ENCODE measurements around the gene EPHA1. TPM values are rescaled to one million over a fixed set of nuclear protein-coding genes. Genes with fewer than 3 reads are reported as not detected.
"Not testable (repeated sequence)": the region's sequence is repeated elsewhere in the genome, so short reads cannot be mapped to it uniquely, and the experiment has no call there.

Gene EPHA1
- total RNA-seq, 2 donors from 2014 or later = 0.65 to 1.8 TPM

GRCh38 chr7:143392427-143392826, 16.2 kb downstream of the EPHA1 start:
- H3K36me3 Mint-ChIP-seq (ENCODE audit: low read depth) = peaks cover 56% of the 10 kb centered on the region
- H3K4me1 Mint-ChIP-seq; H3K27me3 Mint-ChIP-seq; H3K4me3 Mint-ChIP-seq; ATAC-seq (replicated peaks); H3K9me3 Mint-ChIP-seq: not testable (repeated sequence)
- H3K27ac Mint-ChIP-seq = peak overlapping the region; percentile 22

DNA sequence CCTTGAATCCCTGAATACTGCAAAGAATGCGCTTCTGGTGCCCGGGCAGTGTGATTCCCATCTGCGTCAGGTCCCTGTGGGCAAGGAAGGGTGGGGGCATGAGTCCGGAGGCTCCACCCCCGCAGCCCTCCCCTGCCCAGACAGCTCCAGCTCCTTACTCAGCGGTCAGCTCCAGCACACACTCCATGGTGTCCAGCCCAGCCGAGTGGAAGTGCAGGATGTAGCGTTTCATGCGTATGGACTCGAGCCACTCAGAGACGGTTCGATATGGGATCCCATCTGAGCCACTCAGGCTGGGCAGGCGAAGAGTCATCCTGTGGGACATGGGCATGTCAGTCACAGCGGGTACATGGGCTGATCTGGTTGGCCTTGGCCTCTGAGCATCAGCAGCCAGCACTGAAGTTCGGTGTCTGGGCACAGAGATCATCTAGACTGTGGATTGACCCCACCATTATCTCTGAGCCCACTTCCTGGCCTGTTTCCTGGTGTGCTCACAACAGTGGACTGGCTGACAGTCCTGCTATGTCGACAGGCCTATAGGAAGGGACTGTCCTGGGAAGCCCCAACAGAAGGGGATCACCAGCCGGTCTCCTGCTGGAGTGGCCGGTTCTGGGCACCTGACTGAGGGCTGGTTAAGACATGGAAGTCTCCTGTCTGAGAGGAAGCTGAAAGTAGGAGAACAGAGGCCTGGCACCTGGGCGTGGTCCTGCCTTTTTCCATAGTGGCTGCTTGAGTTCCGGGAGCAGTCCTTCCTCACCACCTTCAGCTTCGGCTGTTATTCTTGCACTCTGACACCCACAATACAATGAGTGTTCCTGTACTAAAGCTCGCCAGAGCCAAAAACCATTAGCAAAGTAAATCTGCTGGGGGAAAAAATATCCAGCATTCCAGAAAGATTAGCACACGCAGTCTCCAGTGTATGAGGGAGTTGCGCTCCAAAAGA, 16.9 kb downstream of the EPHA1 start:
- peak overlapping the region; percentile 22 for H3K27ac Mint-ChIP-seq

GRCh38 chr7:143390773-143391317, 17.8 kb downstream of the EPHA1 start:
- Mint-ChIP-seq H3K4me3 (no peak overlapping the region), H3K36me3 (ENCODE audit: low read depth) (peaks cover 56% of the 10 kb centered on the region), H3K4me1 (peaks cover 8% of the 10 kb centered on the region), H3K27ac (no peak overlapping the region), H3K27me3 (no peaks in the 10 kb centered on the region), H3K9me3 (no peaks in the 10 kb centered on the region)
- no peak for ATAC-seq (replicated peaks)

More for the DNA sequence above, 16.9 kb downstream of the EPHA1 start:
- H3K27me3 Mint-ChIP-seq = no peaks in the 10 kb centered on the region
- peaks cover 8% of the 10 kb centered on the region for H3K4me1 Mint-ChIP-seq
- H3K9me3 Mint-ChIP-seq = no peaks in the 10 kb centered on the region
- H3K4me3 Mint-ChIP-seq = no peak overlapping the region
- peaks cover 56% of the 10 kb centered on the region for H3K36me3 Mint-ChIP-seq (ENCODE audit: low read depth)
- ATAC-seq (replicated peaks) = no peak

- Mint-ChIP-seq H3K27me3 (no peaks in the 10 kb centered on the region), H3K4me1 (peaks cover 7% of the 10 kb centered on the region), H3K9me3 (no peaks in the 10 kb centered on the region), H3K4me3 (no peak overlapping the region), H3K27ac (peak overlapping the region; percentile 16), H3K36me3 (ENCODE audit: low read depth) (peaks cover 54% of the 10 kb centered on the region)
- ATAC-seq (replicated peaks) = no peak
Measured at GRCh38 chr7:143390104-143390772, 18.4 kb downstream of the EPHA1 start.

DNA sequence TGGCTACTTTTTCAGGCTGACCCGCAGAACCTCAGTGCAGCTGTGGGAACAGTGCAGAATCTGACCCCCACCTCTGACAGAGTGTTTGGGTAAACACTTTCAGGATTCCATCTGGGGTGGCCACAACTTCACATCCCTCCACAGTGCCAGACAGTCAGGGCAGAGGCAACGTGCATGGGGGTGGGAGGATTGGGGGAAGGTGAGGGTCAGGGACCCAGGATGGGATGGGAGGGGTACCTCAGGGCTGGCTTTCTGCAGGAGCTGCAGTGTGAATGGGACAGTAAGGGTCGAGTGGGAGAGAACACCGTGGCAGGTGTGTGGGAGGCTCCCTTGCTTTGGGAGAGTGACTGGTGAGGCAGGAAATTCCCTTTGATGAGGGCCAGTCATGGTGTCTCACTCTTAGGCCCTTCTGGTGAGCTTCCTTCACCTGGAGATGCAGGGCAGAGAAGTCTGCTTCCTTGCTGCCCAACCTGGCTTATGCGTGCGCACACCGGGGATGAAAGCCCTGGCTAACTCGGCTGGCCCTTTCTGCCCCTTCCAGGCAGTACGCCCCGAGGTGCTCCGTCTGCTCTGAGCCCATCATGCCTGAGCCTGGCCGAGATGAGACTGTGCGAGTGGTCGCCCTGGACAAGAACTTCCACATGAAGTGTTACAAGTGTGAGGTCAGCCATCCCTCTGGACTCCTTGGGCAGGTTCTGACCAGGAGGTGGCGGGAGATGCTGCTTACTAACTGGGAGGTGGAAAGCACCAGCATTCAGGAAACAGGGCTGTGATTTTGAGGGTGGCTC, 19.1 kb downstream of the EPHA1 start:
- H3K36me3 Mint-ChIP-seq (ENCODE audit: low read depth) = peaks cover 50% of the 10 kb centered on the region
- no peaks in the 10 kb centered on the region for H3K9me3 Mint-ChIP-seq
- peaks cover 3% of the 10 kb centered on the region for H3K4me1 Mint-ChIP-seq
- peak overlapping the region; percentile 16 for H3K27ac Mint-ChIP-seq
- no peak for ATAC-seq (replicated peaks)
- no peak overlapping the region for H3K4me3 Mint-ChIP-seq
- no peaks in the 10 kb centered on the region for H3K27me3 Mint-ChIP-seq

DNA sequence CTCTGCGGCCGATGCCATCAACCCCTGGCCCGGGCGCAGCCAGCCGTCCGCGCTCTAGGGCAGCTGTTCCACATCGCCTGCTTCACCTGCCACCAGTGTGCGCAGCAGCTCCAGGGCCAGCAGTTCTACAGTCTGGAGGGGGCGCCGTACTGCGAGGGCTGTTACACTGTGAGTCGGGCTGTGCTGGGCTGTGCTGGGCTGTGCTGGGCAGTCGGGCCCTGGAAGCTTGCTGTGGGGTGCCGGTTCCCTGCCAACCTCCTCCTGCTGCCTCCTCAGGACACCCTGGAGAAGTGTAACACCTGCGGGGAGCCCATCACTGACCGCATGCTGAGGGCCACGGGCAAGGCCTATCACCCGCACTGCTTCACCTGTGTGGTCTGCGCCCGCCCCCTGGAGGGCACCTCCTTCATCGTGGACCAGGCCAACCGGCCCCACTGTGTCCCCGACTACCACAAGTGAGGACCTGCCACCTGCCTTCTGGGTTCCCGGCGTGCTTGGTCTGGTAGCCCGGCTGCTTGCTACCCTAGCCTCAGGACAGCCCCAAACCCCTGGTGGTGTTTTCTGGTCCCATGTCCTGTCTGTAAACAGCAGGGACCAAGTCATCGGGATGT, 20.1 kb downstream of the EPHA1 start:
- Mint-ChIP-seq H3K27me3 (no peaks in the 10 kb centered on the region), H3K4me1 (peaks cover 3% of the 10 kb centered on the region), H3K36me3 (ENCODE audit: low read depth) (peaks cover 50% of the 10 kb centered on the region), H3K4me3 (no peak overlapping the region), H3K27ac (no peak overlapping the region), H3K9me3 (no peaks in the 10 kb centered on the region)
- ATAC-seq (replicated peaks) = no peak

- Mint-ChIP-seq H3K27me3 (no peaks in the 10 kb centered on the region), H3K4me1 (peaks cover 3% of the 10 kb centered on the region), H3K4me3 (no peak overlapping the region), H3K9me3 (no peaks in the 10 kb centered on the region), H3K27ac (no peak overlapping the region), H3K36me3 (ENCODE audit: low read depth) (peaks cover 53% of the 10 kb centered on the region)
- ATAC-seq (replicated peaks) = no peak
Measured at GRCh38 chr7:143388051-143388450, 20.6 kb downstream of the EPHA1 start.

DNA sequence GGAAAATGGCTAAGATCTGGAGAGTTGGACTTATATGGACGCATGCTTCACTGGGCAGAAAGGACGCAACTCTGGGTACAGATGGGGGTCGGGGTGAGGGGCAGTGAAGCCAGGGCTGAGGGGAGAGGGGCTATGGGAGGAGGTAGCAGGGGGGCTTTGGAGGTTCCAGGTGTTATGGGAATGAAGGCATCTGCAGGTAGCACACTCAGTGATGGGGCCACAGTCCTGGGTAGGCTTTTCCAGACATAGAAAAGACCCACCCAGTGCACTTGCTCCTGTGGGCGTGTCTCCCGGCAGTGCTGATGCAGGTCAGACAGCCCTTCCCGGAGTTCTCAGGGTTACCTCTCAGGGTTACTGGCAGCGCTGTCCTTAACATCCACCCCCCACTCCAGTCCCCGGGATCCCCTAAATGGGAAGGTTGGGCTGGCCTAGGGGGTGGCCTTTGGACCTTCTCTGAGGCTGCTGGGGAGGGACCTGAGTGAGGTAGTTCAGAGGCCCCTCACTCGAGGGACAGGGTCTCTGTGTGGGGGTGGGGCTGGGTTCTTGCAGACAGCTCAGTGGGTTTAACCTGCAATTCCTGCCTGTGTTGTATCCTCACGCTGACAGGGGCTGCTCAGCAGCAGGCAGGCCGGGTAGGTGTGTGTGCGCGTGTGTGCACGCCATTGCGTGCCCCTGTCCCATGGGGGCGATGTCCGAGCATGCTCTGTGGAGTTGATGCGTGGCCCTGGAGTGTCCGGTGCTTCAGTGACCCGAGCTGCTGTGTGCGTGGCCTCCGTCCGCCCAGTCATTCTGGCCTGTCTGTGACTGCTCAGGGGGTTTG, 21.3 kb downstream of the EPHA1 start:
- no peak overlapping the region for H3K27ac Mint-ChIP-seq

DNA sequence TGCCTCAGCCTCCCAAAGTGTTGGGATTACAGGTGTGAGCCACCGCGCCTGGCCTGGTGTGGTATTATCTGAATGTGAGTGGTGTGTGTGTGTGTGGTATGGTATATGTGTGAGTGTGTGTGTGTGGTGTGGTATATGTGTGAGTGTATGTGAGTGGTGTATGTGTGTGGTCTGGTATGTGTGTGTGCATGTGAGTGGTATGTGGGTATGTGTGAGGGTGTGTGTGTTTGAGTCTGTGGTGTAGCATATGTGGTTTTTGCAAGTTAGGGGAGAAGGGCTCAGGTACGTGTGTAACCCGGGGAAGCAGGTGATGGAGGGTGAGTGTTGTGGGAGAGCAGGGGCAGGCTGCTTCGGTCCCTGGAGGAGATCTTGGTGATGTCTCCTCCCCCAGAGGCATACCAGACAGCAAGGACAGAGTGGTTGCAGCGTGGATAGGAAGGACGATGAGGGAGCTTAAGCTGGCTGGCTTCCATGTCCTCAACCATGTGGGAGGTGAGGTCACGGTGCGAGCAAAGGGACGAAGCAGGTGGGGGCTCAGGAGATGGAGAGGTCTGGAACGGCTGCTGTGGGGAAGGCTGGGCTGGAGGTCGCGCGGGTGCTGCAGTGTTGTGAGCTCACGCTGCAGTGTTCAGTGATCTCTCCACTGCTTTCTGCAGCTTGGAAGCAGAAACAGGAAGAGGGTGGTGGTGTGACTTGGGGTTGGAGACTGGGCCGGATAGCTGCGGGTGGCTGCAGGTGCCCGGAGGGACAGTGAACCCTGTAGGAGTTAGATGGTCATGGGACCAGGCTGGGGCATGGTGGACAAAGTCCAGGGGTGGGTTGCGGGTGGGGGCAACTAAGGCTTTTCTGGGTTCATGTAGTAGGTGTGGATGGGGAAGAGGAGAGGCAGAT, 22.5 kb downstream of the EPHA1 start:
- no peaks in the 10 kb centered on the region for H3K9me3 Mint-ChIP-seq
- ATAC-seq (replicated peaks) = peak; percentile 40
- H3K36me3 Mint-ChIP-seq (ENCODE audit: low read depth) = peaks cover 45% of the 10 kb centered on the region
- peaks cover 3% of the 10 kb centered on the region for H3K4me1 Mint-ChIP-seq
- H3K4me3 Mint-ChIP-seq = no peak overlapping the region
- H3K27ac Mint-ChIP-seq = no peak overlapping the region
- H3K27me3 Mint-ChIP-seq = no peaks in the 10 kb centered on the region

More for the DNA sequence above, 21.3 kb downstream of the EPHA1 start:
- ATAC-seq (replicated peaks) = no peak
- Mint-ChIP-seq H3K4me3 (no peak overlapping the region), H3K4me1 (peaks cover 3% of the 10 kb centered on the region), H3K9me3 (no peaks in the 10 kb centered on the region), H3K36me3 (ENCODE audit: low read depth) (peaks cover 53% of the 10 kb centered on the region), H3K27me3 (no peaks in the 10 kb centered on the region)

- Mint-ChIP-seq H3K4me3 (no peak overlapping the region), H3K27me3 (no peaks in the 10 kb centered on the region), H3K36me3 (ENCODE audit: low read depth) (peaks cover 35% of the 10 kb centered on the region), H3K9me3 (no peaks in the 10 kb centered on the region), H3K4me1 (peaks cover 2% of the 10 kb centered on the region), H3K27ac (no peak overlapping the region)
- no peak for ATAC-seq (replicated peaks)
Measured at GRCh38 chr7:143384661-143385631, 23.7 kb downstream of the EPHA1 start.

GRCh38 chr7:143384148-143384547, 24.5 kb downstream of the EPHA1 start:
- Mint-ChIP-seq H3K27me3 (no peaks in the 10 kb centered on the region), H3K4me3 (no peak overlapping the region), H3K27ac (no peak overlapping the region), H3K4me1 (peaks cover 3% of the 10 kb centered on the region), H3K36me3 (ENCODE audit: low read depth) (peaks cover 35% of the 10 kb centered on the region), H3K9me3 (no peaks in the 10 kb centered on the region)
- ATAC-seq (replicated peaks) = no peak

GRCh38 chr7:143383642-143383957, 25.1 kb downstream of the EPHA1 start:
- Mint-ChIP-seq H3K27me3 (no peaks in the 10 kb centered on the region), H3K4me1 (peaks cover 9% of the 10 kb centered on the region), H3K9me3 (no peaks in the 10 kb centered on the region), H3K4me3 (no peak overlapping the region), H3K36me3 (ENCODE audit: low read depth) (peaks cover 33% of the 10 kb centered on the region), H3K27ac (no peak overlapping the region)
- ATAC-seq (replicated peaks) = no peak

All from activated T-helper 17 cell treated with anti-CD3 and anti-CD28 coated beads, Interleukin-2, amount 50 U/mL, for 72 hours (primary cell).